Fibroblast of lung (primary cell): ENCODE data around the gene ANKRD40. TPM values are rescaled to one million over a fixed set of nuclear protein-coding genes. Genes with fewer than 3 reads are reported as not detected.
A peak's percentile ranks its signal among the peaks of the same experiment; 100 is the strongest.

ENCODE experiments used
- DNase-seq, 2 donors: peaks; one replicate each; pipeline versions ENCODE4 v3.0.0 to v3.0.0-alpha.2; 2010; ENCODE audit warnings: low read depth in 2 of 2
- H2AFZ ChIP-seq: 2 replicates; pipeline ENCODE4 v1.5.1; 2012; ENCODE audit warnings: low read length, control low read depth, inconsistent platforms
- H3K27ac ChIP-seq: 2 replicates; pipeline ENCODE4 v1.5.1; 2011; ENCODE audit warnings: low read length, control low read depth; ENCODE audit not compliant: insufficient read depth
- H3K27me3 ChIP-seq: 2 replicates; pipeline ENCODE4 v1.5.1; 2011; ENCODE audit warnings: mild to moderate bottlenecking, low read length; ENCODE audit not compliant: control insufficient read depth, insufficient read depth
- H3K36me3 ChIP-seq: 2 replicates; pipeline ENCODE4 v1.5.1; 2011; ENCODE audit warnings: low read length; ENCODE audit not compliant: control insufficient read depth, insufficient read depth
- H3K4me1 ChIP-seq: 2 replicates; pipeline ENCODE4 v1.5.1; 2011; ENCODE audit warnings: low read length; ENCODE audit not compliant: control insufficient read depth, insufficient read depth; ENCODE audit errors: extremely low read depth
- H3K4me2 ChIP-seq: 2 replicates; pipeline ENCODE4 v1.5.1; 2011; ENCODE audit warnings: low read length, control low read depth; ENCODE audit not compliant: insufficient read depth; ENCODE audit errors: extremely low read depth
- H3K4me3 ChIP-seq, 4 experiments: fragments of 200-600 bp in 1 of 4; sonication (generic) in 1 of 4; replicated peaks in 1 of 4; 2 replicates each; pipeline ENCODE4 v1.5.1; 2011 to 2016; ENCODE audit warnings: low read length in 4 of 4, low read depth in 3 of 4, mild to moderate bottlenecking in 3 of 4, control low read depth in 2 of 4, inconsistent platforms in 1 of 4, mixed read lengths in 1 of 4; ENCODE audit not compliant: insufficient read depth in 1 of 4; ENCODE audit errors: control extremely low read depth in 1 of 4
- H3K79me2 ChIP-seq: 2 replicates; pipeline ENCODE4 v1.5.1; 2012; ENCODE audit warnings: mild to moderate bottlenecking, low read length, inconsistent platforms; ENCODE audit not compliant: control insufficient read depth, insufficient read depth
- H3K9ac ChIP-seq: 2 replicates; pipeline ENCODE4 v1.5.1; 2011; ENCODE audit warnings: mild to moderate bottlenecking, low read length, control low read depth; ENCODE audit not compliant: insufficient read depth
- H3K9me3 ChIP-seq: 2 replicates; pipeline ENCODE4 v1.5.1; 2012; ENCODE audit warnings: low read depth, low read length; ENCODE audit not compliant: control insufficient read depth, insufficient read depth
- H4K20me1 ChIP-seq: 2 replicates; pipeline ENCODE4 v1.5.1; 2011; ENCODE audit warnings: low read length; ENCODE audit not compliant: control insufficient read depth, insufficient read depth; ENCODE audit errors: extremely low read depth
- EZH2 ChIP-seq: IDR thresholded peaks from 2 replicates; pipeline ENCODE4 v1.5.1; 2012; ENCODE audit warnings: low read length, control low read depth, mild to moderate bottlenecking; ENCODE audit errors: missing control alignments
- polyA plus RNA-seq, 2 donors: library from polyadenylated mRNA; depleted of rRNA in 1 of 2; stranded (reverse) in 1 of 2; unstranded in 1 of 2; fragments of >200 nt; gene quantifications; 2 replicates each; pipeline ENCODE4 v1.2.1, GENCODE V29; 2011 to 2012; ENCODE audit warnings: missing spikeins in 1 of 2
- total RNA-seq: library from RNA; depleted of rRNA; stranded (reverse); fragments of >200 nt; gene quantifications from 2 replicates; pipeline ENCODE4 v1.2.1, GENCODE V29; 2014
- TF ChIP-seq, protein P1 (sequence below), 2 donors: IDR thresholded peaks in 1 of 2; conservative IDR thresholded peaks in 1 of 2; 1 replicate in 1 of 2; 2 replicates in 1 of 2; pipeline ENCODE4 v1.5.1; 2011 to 2012; ENCODE audit warnings: low read length in 2 of 2, control low read depth in 1 of 2, inconsistent platforms in 1 of 2, low read depth in 1 of 2, mild to moderate bottlenecking in 1 of 2

ANKRD40 gene
- total and polyA plus RNA-seq, 2 donors (not counting 1 experiment from before 2014, with no cell fraction given): 34.5 to 59.9 TPM

DNA sequence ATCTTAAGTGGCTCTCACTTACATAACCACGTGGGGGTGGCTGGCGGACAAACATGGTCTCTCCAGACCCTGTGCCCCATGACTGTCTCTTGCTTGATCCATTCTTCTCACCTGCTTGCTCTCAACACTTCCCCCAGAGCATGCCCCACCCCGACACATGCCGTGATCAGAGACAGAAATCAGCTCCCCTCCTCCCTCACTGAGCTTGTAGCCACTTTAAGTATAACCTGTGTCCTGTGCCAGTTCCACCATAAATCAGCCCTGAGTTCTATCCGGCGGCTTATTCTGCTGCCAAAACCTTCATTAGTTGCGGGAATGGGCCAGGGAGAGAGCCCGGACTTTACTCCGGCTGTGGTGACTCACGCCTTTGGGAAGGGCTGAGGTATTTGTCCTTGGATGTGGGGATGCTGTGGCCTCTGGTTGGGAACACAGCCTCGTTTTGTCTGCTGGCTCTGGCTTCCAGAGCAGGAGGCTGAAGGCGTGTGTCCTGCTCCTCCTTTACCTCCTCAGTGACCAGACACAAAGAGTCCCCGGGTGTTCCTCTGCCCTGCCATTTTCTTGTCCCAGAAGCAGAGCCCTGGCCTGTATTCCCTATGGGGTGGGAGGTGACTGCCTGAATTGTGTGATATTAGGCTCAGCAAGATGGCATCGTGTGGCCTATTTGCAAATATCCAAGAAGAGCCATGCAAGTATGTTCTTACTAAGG lies 21.1 kb downstream of the ANKRD40 start:
- H3K4me3 ChIP-seq: no peak overlapping the region

DNA sequence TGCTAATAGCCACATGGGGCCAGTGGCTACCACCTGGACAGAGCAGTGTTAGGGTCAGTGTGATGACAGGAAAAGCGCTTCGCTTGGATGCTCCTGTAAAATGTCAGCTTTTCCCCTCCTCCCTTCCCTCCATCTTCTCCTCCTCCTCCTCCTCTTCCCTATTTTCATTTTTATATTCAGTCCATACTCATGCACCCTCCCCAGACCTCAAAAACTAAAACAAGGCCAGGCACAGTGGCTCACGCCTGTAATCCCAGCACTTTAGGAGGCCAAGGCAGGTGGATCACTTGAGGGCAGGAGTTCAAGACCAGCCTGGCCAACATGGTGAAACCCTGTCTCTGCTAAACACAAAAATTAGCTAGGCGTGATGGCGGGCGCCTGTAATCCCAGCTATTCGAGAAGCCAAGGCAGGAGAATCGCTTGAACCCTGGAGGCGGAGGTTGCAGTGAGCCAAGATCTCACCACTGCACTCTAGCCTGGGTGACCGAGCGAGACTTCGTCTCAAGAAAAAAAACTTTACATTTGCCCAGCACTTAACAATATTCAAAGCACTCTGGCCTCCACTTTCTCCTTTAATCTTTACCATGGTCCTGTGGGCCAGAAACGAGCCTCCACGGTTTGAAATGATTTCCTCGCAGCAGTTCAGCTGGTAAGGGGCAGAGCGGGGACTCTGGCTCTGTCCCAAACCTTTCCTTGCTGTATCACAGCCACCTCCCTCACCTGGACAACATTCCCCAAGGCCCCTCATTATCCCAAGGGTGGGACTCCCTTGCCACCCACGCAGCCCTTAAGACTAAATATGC lies 21.8 kb downstream of the ANKRD40 start:
- H3K27me3 ChIP-seq: no peaks in the 10 kb centered on the region
- DNase-seq: no peak
- no peaks in the 10 kb centered on the region for H3K36me3 ChIP-seq
- H3K4me1 ChIP-seq: peaks cover 34% of the 10 kb centered on the region
- no peak overlapping the region for H3K4me3 ChIP-seq
- no peaks in the 10 kb centered on the region for H3K79me2 ChIP-seq
- TF ChIP-seq, protein P1, sequence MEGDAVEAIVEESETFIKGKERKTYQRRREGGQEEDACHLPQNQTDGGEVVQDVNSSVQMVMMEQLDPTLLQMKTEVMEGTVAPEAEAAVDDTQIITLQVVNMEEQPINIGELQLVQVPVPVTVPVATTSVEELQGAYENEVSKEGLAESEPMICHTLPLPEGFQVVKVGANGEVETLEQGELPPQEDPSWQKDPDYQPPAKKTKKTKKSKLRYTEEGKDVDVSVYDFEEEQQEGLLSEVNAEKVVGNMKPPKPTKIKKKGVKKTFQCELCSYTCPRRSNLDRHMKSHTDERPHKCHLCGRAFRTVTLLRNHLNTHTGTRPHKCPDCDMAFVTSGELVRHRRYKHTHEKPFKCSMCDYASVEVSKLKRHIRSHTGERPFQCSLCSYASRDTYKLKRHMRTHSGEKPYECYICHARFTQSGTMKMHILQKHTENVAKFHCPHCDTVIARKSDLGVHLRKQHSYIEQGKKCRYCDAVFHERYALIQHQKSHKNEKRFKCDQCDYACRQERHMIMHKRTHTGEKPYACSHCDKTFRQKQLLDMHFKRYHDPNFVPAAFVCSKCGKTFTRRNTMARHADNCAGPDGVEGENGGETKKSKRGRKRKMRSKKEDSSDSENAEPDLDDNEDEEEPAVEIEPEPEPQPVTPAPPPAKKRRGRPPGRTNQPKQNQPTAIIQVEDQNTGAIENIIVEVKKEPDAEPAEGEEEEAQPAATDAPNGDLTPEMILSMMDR (conservative IDR thresholded peaks at IDR 0.05 in 1 of 2, IDR thresholded peaks at IDR 0.05 in 1 of 2; ENCODE audit: low read depth in 1 of 2, low read length in 2 of 2): no peak
- no peak for TF ChIP-seq EZH2
- no peak overlapping the region for H3K4me2 ChIP-seq
- H2AFZ ChIP-seq: no peak overlapping the region
- H3K9ac ChIP-seq: no peak overlapping the region
- no peaks in the 10 kb centered on the region for H3K9me3 ChIP-seq
- H4K20me1 ChIP-seq: no peaks in the 10 kb centered on the region
- no peak overlapping the region for H3K27ac ChIP-seq

More for the DNA sequence above, 21.1 kb downstream of the ANKRD40 start:
- no peak overlapping the region for H3K27ac ChIP-seq
- DNase-seq: peak; percentile 69 to 93
- no peak overlapping the region for H3K9ac ChIP-seq
- H3K9me3 ChIP-seq: no peaks in the 10 kb centered on the region
- H3K27me3 ChIP-seq: no peaks in the 10 kb centered on the region
- H3K36me3 ChIP-seq: no peaks in the 10 kb centered on the region
- H3K4me2 ChIP-seq: peak overlapping the region; percentile 41
- no peaks in the 10 kb centered on the region for H3K79me2 ChIP-seq
- no peak for TF ChIP-seq EZH2
- TF ChIP-seq, protein P1 (conservative IDR thresholded peaks at IDR 0.05 in 1 of 2, IDR thresholded peaks at IDR 0.05 in 1 of 2; ENCODE audit: low read depth in 1 of 2, low read length in 2 of 2): no peak
- no peak overlapping the region for H2AFZ ChIP-seq
- H4K20me1 ChIP-seq: no peaks in the 10 kb centered on the region
- peaks cover 31% of the 10 kb centered on the region for H3K4me1 ChIP-seq

DNA sequence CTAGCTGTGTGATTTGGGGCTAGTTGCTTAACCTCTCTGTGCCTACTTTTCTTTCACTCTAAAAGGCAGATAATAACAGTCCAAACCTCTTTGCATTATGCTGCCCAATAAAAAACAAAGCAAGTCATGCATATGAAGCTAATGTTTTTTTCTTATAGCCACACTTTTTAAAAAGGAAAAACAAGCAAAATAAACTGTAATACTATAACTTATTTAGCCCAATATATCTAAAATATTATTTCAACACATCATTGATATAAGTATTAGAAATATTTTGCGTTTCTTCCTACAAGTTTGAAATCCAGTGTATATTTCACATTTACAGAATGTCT lies 22.4 kb downstream of the ANKRD40 start:
- no peak for DNase-seq
- no peaks in the 10 kb centered on the region for H3K27me3 ChIP-seq
- H3K9ac ChIP-seq: no peak overlapping the region
- H3K79me2 ChIP-seq: no peaks in the 10 kb centered on the region
- H4K20me1 ChIP-seq: no peaks in the 10 kb centered on the region
- no peak overlapping the region for H2AFZ ChIP-seq
- H3K4me1 ChIP-seq: peaks cover 28% of the 10 kb centered on the region
- no peak overlapping the region for H3K4me2 ChIP-seq
- no peak overlapping the region for H3K27ac ChIP-seq
- TF ChIP-seq, protein P1 (conservative IDR thresholded peaks at IDR 0.05 in 1 of 2, IDR thresholded peaks at IDR 0.05 in 1 of 2; ENCODE audit: low read depth in 1 of 2, low read length in 2 of 2): no peak
- no peak for TF ChIP-seq EZH2
- H3K36me3 ChIP-seq: no peaks in the 10 kb centered on the region
- H3K9me3 ChIP-seq: no peaks in the 10 kb centered on the region
- H3K4me3 ChIP-seq: no peak overlapping the region
